ENCODE measurements around the gene CNBD2. TPM values are rescaled to one million over a fixed set of nuclear protein-coding genes. Genes with fewer than 3 reads are reported as not detected.
"Not testable (repeated sequence)": the region's sequence is repeated elsewhere in the genome, so short reads cannot be mapped to it uniquely, and the experiment has no call there.

CNBD2 gene
- total RNA-seq, 1 donor from 2014 or later, result 3.8 TPM

GRCh38 chr20:36063916-36064657 lies 95.7 kb downstream of the CNBD2 start:
- DNase-seq (ENCODE audit: low spot score), result no peak

- peak; percentile 98 for DNase-seq (ENCODE audit: low spot score)
These were observed 96.5 kb downstream of the CNBD2 start for GRCh38 chr20:36064658-36065426.

GRCh38 chr20:36065427-36065998 lies 97.1 kb downstream of the CNBD2 start:
- no peak for DNase-seq (ENCODE audit: low spot score)

- no peak for DNase-seq (ENCODE audit: low spot score)
These were observed 98.4 kb downstream of the CNBD2 start for GRCh38 chr20:36066777-36067176.

- DNase-seq (ENCODE audit: low spot score), result not testable (repeated sequence)
These were observed 100.1 kb downstream of the CNBD2 start for GRCh38 chr20:36068526-36068925.

- no peak for DNase-seq (ENCODE audit: low spot score)
These were observed 102.1 kb downstream of the CNBD2 start for GRCh38 chr20:36070451-36070850.

- DNase-seq (ENCODE audit: low spot score), result no peak
These were observed 103.5 kb downstream of the CNBD2 start for GRCh38 chr20:36071848-36072247.

- DNase-seq (ENCODE audit: low spot score), result no peak
These were observed 106.6 kb downstream of the CNBD2 start for GRCh38 chr20:36074983-36075382.

- DNase-seq (ENCODE audit: low spot score), result not testable (repeated sequence)
These were observed 109.4 kb downstream of the CNBD2 start for GRCh38 chr20:36077762-36078161.

GRCh38 chr20:36079486-36079885 lies 111.1 kb downstream of the CNBD2 start:
- no peak for DNase-seq (ENCODE audit: low spot score)

- not testable (repeated sequence) for DNase-seq (ENCODE audit: low spot score)
These were observed 111.6 kb downstream of the CNBD2 start for GRCh38 chr20:36079984-36080383.

Other genes starting within 250 kb of the CNBD2 start
- 405 TPM for gene RBM39, start 226.3 kb upstream of the CNBD2 start, total RNA-seq
- gene PHF20, start 196.6 kb upstream of the CNBD2 start, total RNA-seq, result 61.6 TPM
- gene SCAND1, start 14.1 kb upstream of the CNBD2 start, total RNA-seq, result 48.4 TPM
- gene EPB41L1, start 186.2 kb downstream of the CNBD2 start, total RNA-seq, result 165 TPM

Data from ureter (tissue), 1 donor.